Measurements from ENCODE around the gene ST6GAL1.

DNA sequence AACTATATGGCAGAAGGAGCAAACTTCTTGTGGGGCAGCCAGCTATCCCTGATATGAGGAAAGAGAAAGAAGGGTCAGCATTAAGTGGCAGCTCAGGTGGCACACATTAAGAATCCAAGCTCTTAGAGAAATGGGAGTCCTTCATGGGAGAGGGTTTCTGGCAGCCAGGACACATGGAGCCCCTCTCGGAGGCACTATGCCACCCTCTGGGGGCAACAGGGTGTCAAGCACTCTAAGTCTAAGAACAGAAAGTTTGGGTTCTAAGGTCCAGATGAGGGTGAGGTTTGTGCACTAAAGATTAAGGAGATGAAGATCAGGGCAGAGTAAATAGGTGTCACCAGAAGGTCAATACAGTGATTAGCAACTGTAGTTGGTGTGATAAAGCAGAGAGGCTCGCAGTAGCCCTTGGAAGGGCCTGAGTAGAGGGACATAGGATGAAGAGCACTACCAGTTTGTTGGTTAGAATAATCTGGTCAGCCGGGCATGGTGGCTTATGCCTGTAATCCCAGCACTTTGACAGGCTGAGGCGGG is 89.3 kb downstream of the ST6GAL1 start:
- TF ChIP-seq ZNF274 (IDR thresholded peaks at IDR 0.05; ENCODE audit: low read depth, low read length) (no peak), YY1 (IDR thresholded peaks at IDR 0.05; ENCODE audit: insufficient read depth, insufficient read length) (no peak)
